HepG2 (cell line): Measurements from ENCODE around the gene FASTKD3.

Experiments used
- HCFC1 ChIP-seq: fragments of 150-350 bp; IDR thresholded peaks from 2 replicates; pipeline ENCODE4 v1.6.1; 2014; ENCODE audit warnings: low read depth, low read length
- HDAC6 ChIP-seq: fragments of 200-600 bp; sonication (generic); IDR thresholded peaks from 2 replicates; pipeline ENCODE4 v1.7.0; 2017; ENCODE audit warnings: mild to moderate bottlenecking, antibody characterized with exemption, low read length, low read depth
- NFRKB ChIP-seq: fragments of 450-650 bp; IDR thresholded peaks from 2 replicates; pipeline ENCODE4 v1.6.1; 2017
- NFYC ChIP-seq: IDR thresholded peaks from 2 replicates; pipeline ENCODE4 v1.6.1; 2016; ENCODE audit warnings: missing genetic modification reagents, missing compliant biosample characterization
- PHF20 ChIP-seq: sonication (generic); formaldehyde crosslinking; IDR thresholded peaks from 2 replicates; pipeline ENCODE4 v1.5.0; 2020; ENCODE audit warnings: mild to moderate bottlenecking, missing genetic modification reagents
- ZNF121 ChIP-seq: sonication (generic); formaldehyde crosslinking; IDR thresholded peaks from 2 replicates; pipeline ENCODE4 v1.5.0; 2020; ENCODE audit warnings: mild to moderate bottlenecking, missing genetic modification reagents
- ZNF24 ChIP-seq: fragments of 450-650 bp; IDR thresholded peaks from 2 replicates; pipeline ENCODE4 v1.6.1; 2017; ENCODE audit warnings: antibody characterized with exemption, mild to moderate bottlenecking

DNA sequence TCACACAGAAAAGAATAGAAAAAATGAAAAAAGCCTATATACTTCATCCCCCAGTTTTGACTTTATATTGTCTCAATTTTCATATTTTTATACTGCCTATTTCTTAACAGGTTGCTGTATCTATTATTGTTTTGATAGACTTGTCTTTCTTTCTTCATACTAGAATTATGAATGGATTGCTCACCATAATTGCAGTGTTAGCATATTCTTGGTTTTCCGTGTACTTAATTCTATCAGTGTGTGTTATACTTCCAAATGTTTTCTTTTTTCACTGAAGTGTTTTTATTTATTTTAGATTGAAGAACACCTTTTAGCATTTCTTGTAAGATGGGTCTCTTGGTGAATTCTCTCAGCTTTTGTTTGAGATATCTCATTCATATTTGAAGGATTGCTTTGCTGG is 38.8 kb upstream of the FASTKD3 start:
- TF ChIP-seq NFYC, result no peak
- no peak for TF ChIP-seq PHF20 (CRISPR knock-in tag)
- no peak for TF ChIP-seq HCFC1
- TF ChIP-seq ZNF121 (CRISPR knock-in tag), result no peak
- TF ChIP-seq NFRKB, result no peak
- TF ChIP-seq HDAC6, result no peak
- TF ChIP-seq ZNF24, result no peak
